GM12873 (cell line): Measurements from ENCODE around the gene CCER1.

ENCODE experiments used
- TF ChIP-seq, protein P1 (sequence below): IDR thresholded peaks from 2 replicates; pipeline ENCODE4 v1.5.1; 2012; ENCODE audit warnings: low read depth, mild to moderate bottlenecking, moderate library complexity, low read length, control low read depth; ENCODE audit not compliant: insufficient read depth; ENCODE audit errors: missing control alignments

The CCER1 gene

GRCh38 chr12:90990611-90991010, 35.6 kb upstream of the CCER1 start:
- TF ChIP-seq, protein P1, sequence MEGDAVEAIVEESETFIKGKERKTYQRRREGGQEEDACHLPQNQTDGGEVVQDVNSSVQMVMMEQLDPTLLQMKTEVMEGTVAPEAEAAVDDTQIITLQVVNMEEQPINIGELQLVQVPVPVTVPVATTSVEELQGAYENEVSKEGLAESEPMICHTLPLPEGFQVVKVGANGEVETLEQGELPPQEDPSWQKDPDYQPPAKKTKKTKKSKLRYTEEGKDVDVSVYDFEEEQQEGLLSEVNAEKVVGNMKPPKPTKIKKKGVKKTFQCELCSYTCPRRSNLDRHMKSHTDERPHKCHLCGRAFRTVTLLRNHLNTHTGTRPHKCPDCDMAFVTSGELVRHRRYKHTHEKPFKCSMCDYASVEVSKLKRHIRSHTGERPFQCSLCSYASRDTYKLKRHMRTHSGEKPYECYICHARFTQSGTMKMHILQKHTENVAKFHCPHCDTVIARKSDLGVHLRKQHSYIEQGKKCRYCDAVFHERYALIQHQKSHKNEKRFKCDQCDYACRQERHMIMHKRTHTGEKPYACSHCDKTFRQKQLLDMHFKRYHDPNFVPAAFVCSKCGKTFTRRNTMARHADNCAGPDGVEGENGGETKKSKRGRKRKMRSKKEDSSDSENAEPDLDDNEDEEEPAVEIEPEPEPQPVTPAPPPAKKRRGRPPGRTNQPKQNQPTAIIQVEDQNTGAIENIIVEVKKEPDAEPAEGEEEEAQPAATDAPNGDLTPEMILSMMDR, result no peak

DNA sequence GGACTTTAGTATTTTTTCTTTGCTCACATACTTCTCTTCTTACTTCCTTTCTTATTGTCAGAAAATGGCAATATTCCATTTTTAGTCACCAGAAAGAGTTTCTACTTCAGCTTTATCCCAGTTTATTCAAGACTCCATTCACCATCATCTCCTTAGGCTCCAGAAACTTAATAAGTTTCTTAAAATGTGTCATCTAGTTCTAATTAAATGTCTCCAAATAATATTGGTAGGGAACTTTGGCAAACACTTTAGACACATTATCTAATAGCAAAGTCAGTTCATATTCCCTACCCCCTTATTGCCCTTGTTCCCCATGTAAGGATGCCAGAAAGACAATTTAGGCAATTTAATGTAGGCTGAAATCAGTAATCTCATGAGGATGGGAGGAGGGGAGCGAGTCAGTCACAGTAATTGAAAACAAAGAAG, 34.7 kb upstream of the CCER1 start:
- TF ChIP-seq, protein P1, result no peak

DNA sequence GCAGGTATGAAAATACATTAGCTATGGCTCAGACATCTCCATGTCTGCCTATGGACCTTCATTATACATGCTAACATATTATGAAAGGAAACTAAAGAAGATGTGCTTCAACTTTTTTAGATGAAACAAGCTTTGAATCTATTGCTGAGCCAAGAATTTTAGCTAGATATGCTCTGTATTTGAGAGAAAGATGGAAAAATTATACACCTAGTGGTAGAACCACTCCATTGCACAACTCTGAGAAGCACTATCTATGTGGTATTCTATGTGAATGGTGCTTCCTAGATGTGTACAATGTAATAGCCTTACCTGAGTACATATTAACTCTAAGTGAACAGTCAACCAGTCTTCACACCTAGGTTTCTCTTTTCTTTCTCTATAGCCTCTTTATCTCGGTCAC, 32.5 kb upstream of the CCER1 start:
- TF ChIP-seq, protein P1, result peak; percentile 45

- TF ChIP-seq, protein P1, result no peak
Measured at GRCh38 chr12:90987101-90987500, 32.1 kb upstream of the CCER1 start.

DNA sequence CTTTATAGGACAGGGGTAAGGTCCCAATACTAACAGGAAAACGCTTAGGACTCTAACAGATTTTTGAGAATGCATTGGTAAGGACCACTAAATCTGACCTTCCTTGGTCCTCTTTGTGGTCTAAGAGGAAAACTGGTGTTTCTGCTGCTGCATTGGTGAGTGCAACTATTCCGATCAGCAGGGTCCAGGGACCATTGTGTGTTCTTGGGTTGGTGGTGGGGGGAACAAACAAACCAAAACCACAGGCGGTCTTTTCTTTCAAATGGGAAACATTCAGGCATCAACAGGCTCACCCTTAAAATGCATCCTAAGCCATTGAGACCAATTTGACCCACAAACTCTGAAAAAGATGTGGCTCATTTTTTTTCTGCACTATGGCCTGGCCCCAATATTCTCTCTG, 29.1 kb upstream of the CCER1 start:
- TF ChIP-seq, protein P1, result no peak

DNA sequence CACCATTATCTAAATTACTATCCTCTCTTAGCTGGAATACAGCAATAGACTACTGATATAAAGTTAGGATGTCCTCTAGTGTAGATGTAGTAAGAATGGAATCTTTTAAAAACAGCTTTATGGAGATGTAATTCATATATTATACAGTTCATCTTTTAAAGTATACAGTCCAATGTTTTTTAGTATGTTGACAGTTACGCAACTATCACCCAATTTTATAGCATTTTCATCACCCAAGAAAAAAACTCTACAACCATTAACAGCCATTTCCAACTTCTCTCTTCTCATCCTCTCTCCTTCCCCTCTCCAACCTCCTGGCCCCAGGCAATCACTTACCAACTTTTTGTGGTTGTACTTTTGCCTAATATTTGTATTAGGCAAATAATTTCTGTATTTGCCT, 27.2 kb upstream of the CCER1 start:
- TF ChIP-seq, protein P1, result no peak

- TF ChIP-seq, protein P1, result no peak
Measured at GRCh38 chr12:90979951-90980350, 25.0 kb upstream of the CCER1 start.
